Endothelial cell of umbilical vein (primary cell): ENCODE measurements around the gene RPL15. TPM values are rescaled to one million over a fixed set of nuclear protein-coding genes. Genes with fewer than 3 reads are reported as not detected.

Experiments used
- BruUV-seq: library from RNA; stranded (reverse); fragments of 400-500 nt; replicated peaks from 2 replicates; lab custom pipeline; 2021; lab: Mats Ljungman, UMichigan
- CTCF ChIA-PET: fragments of 300-600, 350-600 bp; sonication (Branson Sonifier 250); formaldehyde crosslinking; loops from one replicate; lab custom pipeline; 2021; ENCODE audit warnings: antibody characterized with exemption, inconsistent platforms; lab: Charles Lee
- POLR2A ChIA-PET: fragments of 300-600, 350-600 bp; sonication (Branson Sonifier 250); formaldehyde crosslinking; loops from one replicate; lab custom pipeline; 2021; ENCODE audit warnings: antibody characterized with exemption, inconsistent platforms; lab: Charles Lee
- DNase-seq: peaks from one replicate; pipeline ENCODE4 v3.0.0-alpha.2; 2011; ENCODE audit warnings: low read depth, low spot score
- FAIRE-seq: peaks from 2 replicates; lab custom pipeline; 2011; peaks lifted over from hg19 to GRCh38; lab: Jason Lieb, UNC
- H2AFZ ChIP-seq: 2 replicates; pipeline ENCODE4 v1.6.0; 2012; ENCODE audit warnings: low read depth, low read length, control low read depth, inconsistent platforms
- H3K27ac ChIP-seq: 2 replicates; pipeline ENCODE4 v1.5.1; 2011; ENCODE audit warnings: low read depth, mild to moderate bottlenecking, control low read depth, low read length, moderate library complexity; ENCODE audit not compliant: insufficient read depth
- H3K27me3 ChIP-seq, 2 experiments: 2 replicates each; pipeline versions ENCODE4 v1.6.0 to v1.6.1; 2011; ENCODE audit warnings: low read length in 2 of 2, mixed read lengths in 1 of 2; ENCODE audit not compliant: control insufficient read depth in 2 of 2, insufficient read depth in 2 of 2
- H3K36me3 ChIP-seq, 2 experiments: 2 replicates in 1 of 2; 3 replicates in 1 of 2; pipeline ENCODE4 v1.5.1; 2011; ENCODE audit warnings: low read length in 2 of 2, mild to moderate bottlenecking in 1 of 2, moderate library complexity in 1 of 2; ENCODE audit not compliant: control insufficient read depth in 2 of 2, insufficient read depth in 2 of 2; ENCODE audit errors: extremely low read depth in 1 of 2
- H3K4me1 ChIP-seq: 3 replicates; pipeline ENCODE4 v1.5.1; 2011; ENCODE audit warnings: mild to moderate bottlenecking, low read length; ENCODE audit not compliant: control insufficient read depth, insufficient read depth; ENCODE audit errors: extremely low read depth
- H3K4me2 ChIP-seq: 2 replicates; pipeline ENCODE4 v1.6.1; 2011; ENCODE audit warnings: low read length, control low read depth, mixed read lengths; ENCODE audit not compliant: insufficient read depth
- H3K4me3 ChIP-seq, 3 experiments: fragments of 200-600 bp in 1 of 3; sonication (generic), shearing (Covaris generic) in 1 of 3; replicated peaks in 1 of 3; 2 replicates each; pipeline ENCODE4 v1.5.1; 2011 to 2016; ENCODE audit warnings: control low read depth in 3 of 3, low read length in 3 of 3, mild to moderate bottlenecking in 2 of 3, inconsistent platforms in 1 of 3, low read depth in 1 of 3, moderate library complexity in 1 of 3; ENCODE audit not compliant: insufficient read depth in 1 of 3
- H3K79me2 ChIP-seq: 2 replicates; pipeline ENCODE4 v1.6.0; 2012; ENCODE audit warnings: low read length, inconsistent platforms; ENCODE audit not compliant: control insufficient read depth, insufficient read depth
- H3K9ac ChIP-seq: replicated peaks from 2 replicates; pipeline ENCODE3; 2011; ENCODE audit warnings: low read length, control low read depth; ENCODE audit not compliant: insufficient read depth; ENCODE audit errors: extremely low read depth
- H3K9me1 ChIP-seq: replicated peaks from 3 replicates; pipeline ENCODE4 v1.6.0; 2011; ENCODE audit warnings: mild to moderate bottlenecking, low read length; ENCODE audit not compliant: control insufficient read depth, insufficient read depth; ENCODE audit errors: extremely low read depth
- H3K9me3 ChIP-seq: replicated peaks from 2 replicates; pipeline ENCODE4 v1.5.1; 2012; ENCODE audit warnings: low read length, inconsistent platforms; ENCODE audit not compliant: control insufficient read depth, insufficient read depth
- H4K20me1 ChIP-seq: replicated peaks from 2 replicates; pipeline ENCODE3; 2011; ENCODE audit warnings: mild to moderate bottlenecking, low read length; ENCODE audit not compliant: control insufficient read depth, insufficient read depth; ENCODE audit errors: extremely low read depth
- CTCF ChIP-seq, 2 donors: IDR thresholded peaks; 1 replicate in 1 of 2; 2 replicates in 1 of 2; pipeline ENCODE4 v1.5.1; 2011; ENCODE audit warnings: low read length in 2 of 2, mild to moderate bottlenecking in 2 of 2, moderate library complexity in 2 of 2, control low read depth in 1 of 2, inconsistent platforms in 1 of 2, low read depth in 1 of 2; ENCODE audit not compliant: insufficient read depth in 1 of 2; ENCODE audit errors: extremely low read depth in 1 of 2
- EZH2 ChIP-seq: IDR thresholded peaks from 2 replicates; pipeline ENCODE4 v1.6.1; 2012; ENCODE audit warnings: borderline replicate concordance, low read depth, mild to moderate bottlenecking, moderate library complexity, low read length, inconsistent platforms; ENCODE audit not compliant: severe bottlenecking
- FOS ChIP-seq: IDR thresholded peaks from 2 replicates; pipeline ENCODE4 v1.6.1; 2011; ENCODE audit warnings: mild to moderate bottlenecking, low read length, moderate library complexity, borderline replicate concordance; ENCODE audit not compliant: insufficient read depth
- GATA2 ChIP-seq: IDR thresholded peaks from 2 replicates; pipeline ENCODE4 v1.7.0; 2011; ENCODE audit warnings: low read depth, mild to moderate bottlenecking, moderate library complexity, mixed read lengths, low read length; ENCODE audit not compliant: insufficient read length, insufficient read depth
- JUN ChIP-seq: IDR thresholded peaks from 2 replicates; pipeline ENCODE4 v1.6.1; 2011; ENCODE audit warnings: borderline replicate concordance, low read depth; ENCODE audit not compliant: insufficient read length, insufficient read depth
- MAX ChIP-seq: IDR thresholded peaks from 2 replicates; pipeline ENCODE4 v1.6.1; 2011; ENCODE audit not compliant: insufficient read depth, insufficient read length
- MYC ChIP-seq: IDR thresholded peaks from one replicate; pipeline ENCODE4 v1.6.1; 2011; ENCODE audit warnings: mild to moderate bottlenecking, low read depth, low read length
- POLR2A ChIP-seq: IDR thresholded peaks from 2 replicates; pipeline ENCODE4 v1.6.1; 2012; ENCODE audit warnings: low read depth, mild to moderate bottlenecking, control low read depth, low read length
- POLR2AphosphoS5 ChIP-seq: IDR thresholded peaks from 2 replicates; pipeline ENCODE4 v1.6.1; 2012; ENCODE audit warnings: low read depth, mild to moderate bottlenecking, control low read depth, low read length, moderate library complexity; ENCODE audit not compliant: insufficient read depth
- dilution Hi-C: fragments of 300-500 bp; cut with MboI; formaldehyde crosslinking; loops from one replicate; pipeline ENCODE4 v1.15.0; 2019; ENCODE audit warnings: low sequenced_read_pairs; ENCODE audit not compliant: extremely low pct_ligation_motif_present
- intact Hi-C: fragments of 100-400 bp; cut with micrococcal nuclease; formaldehyde crosslinking; loops from one replicate; pipeline ENCODE4 v1.10.0; 2022
- polyA plus RNA-seq, 4 experiments: library from polyadenylated mRNA; depleted of rRNA in 3 of 4; stranded (reverse) in 3 of 4; unstranded in 1 of 4; fragments of >200 nt; gene quantifications; 2 replicates each; pipeline versions ENCODE4 v1.2.1 to v1.2.3, GENCODE V29; 2011 to 2012; ENCODE audit warnings: missing spikeins in 1 of 4
- total RNA-seq: library from RNA; stranded (reverse); gene quantifications from 2 replicates; pipeline ENCODE4 v1.2.3, GENCODE V29; 2021

Gene RPL15
- total and polyA plus RNA-seq, 2 donors (not counting 3 experiments of a cell fraction or from before 2014, with no cell fraction given) = 1,901 to 5,777 TPM

DNA sequence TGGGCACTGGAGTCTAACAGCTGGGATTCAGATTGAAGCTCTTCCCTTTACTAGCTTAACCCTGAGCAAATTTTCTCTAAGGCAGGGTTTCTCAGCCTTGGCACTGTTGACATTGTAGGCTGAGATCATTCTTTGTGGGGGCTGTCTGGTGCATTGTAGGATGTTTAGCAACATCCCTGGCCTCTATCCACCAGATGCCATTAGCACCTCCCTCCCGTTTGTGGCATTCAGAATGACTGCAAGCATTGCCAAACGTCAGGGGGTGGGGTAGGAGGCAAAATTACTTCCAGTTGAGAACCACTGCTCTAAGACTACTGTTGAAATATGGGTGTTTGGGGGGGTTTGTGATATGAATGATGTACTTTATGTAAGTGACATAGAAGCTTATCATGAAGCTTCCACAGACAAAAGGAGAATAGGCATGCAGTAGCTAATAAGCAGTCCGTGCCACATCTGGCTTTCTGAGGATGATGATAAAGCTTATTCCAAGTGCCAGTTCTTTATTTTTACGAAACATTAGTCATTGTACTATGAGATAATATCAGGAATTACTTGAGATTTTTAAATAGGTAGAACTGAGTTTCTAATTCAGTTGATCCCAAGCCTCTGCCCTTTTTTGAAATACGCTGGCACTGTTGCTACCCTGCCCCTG, 39.5 kb upstream of the RPL15 start:
- no peak overlapping the region for H3K27ac ChIP-seq
- no peak overlapping the region for H3K4me3 ChIP-seq
- peaks cover 34% of the 10 kb centered on the region for H3K79me2 ChIP-seq
- H4K20me1 ChIP-seq = peaks cover 8% of the 10 kb centered on the region
- peak; percentile 21 for DNase-seq
- peaks cover 43% of the 10 kb centered on the region for H3K4me1 ChIP-seq
- POLR2A ChIA-PET = no interaction called here
- no peak overlapping the region for H3K4me2 ChIP-seq
- dilution Hi-C loops = no loop called here
- no peak for TF ChIP-seq POLR2A
- TF ChIP-seq GATA2 = no peak
- no peak for TF ChIP-seq POLR2AphosphoS5
- TF ChIP-seq EZH2 = no peak
- no peak for TF ChIP-seq CTCF (IDR thresholded peaks at IDR 0.05; ENCODE audit: extremely low read depth in 1 of 2, insufficient read depth in 1 of 2, low read depth in 1 of 2, low read length in 2 of 2)
- TF ChIP-seq MYC = no peak
- no peak for TF ChIP-seq MAX
- TF ChIP-seq FOS = no peak
- TF ChIP-seq JUN = no peak
- CTCF ChIA-PET = interaction anchor here (1.1 to 5.6 kb wide), 6 partner anchors 11 to 718 kb away, joined by 3 to 29 read pairs (median 5); no protein-coding TSS in a partner anchor
- FAIRE-seq = no peak
- BruUV-seq = no TSS peak
- H3K9me3 ChIP-seq = no peaks in the 10 kb centered on the region
- H3K27me3 ChIP-seq = no peaks in the 10 kb centered on the region
- H3K36me3 ChIP-seq = peaks cover 0 to under 1% of the 10 kb centered on the region in 2 experiments
- intact Hi-C loops = loop anchor here (5.0 kb wide), 3 partner anchors 135 to 695 kb away; partner anchors contain the start of gene UBE2E2
- H2AFZ ChIP-seq = no peak overlapping the region
- no peak overlapping the region for H3K9ac ChIP-seq
- H3K9me1 ChIP-seq = no peaks in the 10 kb centered on the region
